ENCODE data around the gene C6orf62.

C6orf62 gene

DNA sequence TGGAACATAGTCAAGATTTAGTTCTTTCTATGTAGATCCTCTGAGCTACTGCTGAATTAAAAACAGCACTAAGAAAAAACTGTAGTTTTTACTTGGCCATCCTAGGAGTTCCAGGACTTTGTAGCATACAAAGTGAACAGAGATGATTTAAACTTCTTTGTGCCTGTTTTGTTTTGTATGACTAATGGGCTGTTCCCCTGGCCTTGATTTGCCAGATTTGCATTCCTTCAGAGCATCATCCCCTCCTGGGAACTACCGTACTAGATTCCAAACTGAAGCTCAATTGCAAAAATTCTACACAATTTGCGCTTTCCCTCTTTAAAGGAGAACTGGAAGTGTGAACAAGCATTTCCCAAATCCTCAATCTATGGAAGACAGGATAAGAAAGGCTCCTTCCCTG lies 29.0 kb downstream of the C6orf62 start:
- Histone ChIP-seq H3K9me3 (ENCODE audit: insufficient read depth, low read length) (no peaks in the 10 kb centered on the region), H2AFZ (ENCODE audit: low read depth, low read length) (no peak overlapping the region), H3K79me2 (ENCODE audit: low read length) (no peaks in the 10 kb centered on the region), H4K20me1 (ENCODE audit: insufficient read depth, low read length) (no peaks in the 10 kb centered on the region), H3K27me3 (ENCODE audit: low read depth, low read length) (no peaks in the 10 kb centered on the region), H3K4me3 (ENCODE audit: low read length) (no peak overlapping the region), H3K4me2 (ENCODE audit: low read length) (no peak overlapping the region), H3K27ac (ENCODE audit: low read length) (no peak overlapping the region), H3K9ac (ENCODE audit: low read length) (no peak overlapping the region), H3K4me1 (ENCODE audit: low read length) (peaks cover 5% of the 10 kb centered on the region; the same call in 1 of the 2 replicates), H3K36me3 (replicated peaks; ENCODE audit: low read depth, low read length) (no peaks in the 10 kb centered on the region)
- TF ChIP-seq, protein P1, sequence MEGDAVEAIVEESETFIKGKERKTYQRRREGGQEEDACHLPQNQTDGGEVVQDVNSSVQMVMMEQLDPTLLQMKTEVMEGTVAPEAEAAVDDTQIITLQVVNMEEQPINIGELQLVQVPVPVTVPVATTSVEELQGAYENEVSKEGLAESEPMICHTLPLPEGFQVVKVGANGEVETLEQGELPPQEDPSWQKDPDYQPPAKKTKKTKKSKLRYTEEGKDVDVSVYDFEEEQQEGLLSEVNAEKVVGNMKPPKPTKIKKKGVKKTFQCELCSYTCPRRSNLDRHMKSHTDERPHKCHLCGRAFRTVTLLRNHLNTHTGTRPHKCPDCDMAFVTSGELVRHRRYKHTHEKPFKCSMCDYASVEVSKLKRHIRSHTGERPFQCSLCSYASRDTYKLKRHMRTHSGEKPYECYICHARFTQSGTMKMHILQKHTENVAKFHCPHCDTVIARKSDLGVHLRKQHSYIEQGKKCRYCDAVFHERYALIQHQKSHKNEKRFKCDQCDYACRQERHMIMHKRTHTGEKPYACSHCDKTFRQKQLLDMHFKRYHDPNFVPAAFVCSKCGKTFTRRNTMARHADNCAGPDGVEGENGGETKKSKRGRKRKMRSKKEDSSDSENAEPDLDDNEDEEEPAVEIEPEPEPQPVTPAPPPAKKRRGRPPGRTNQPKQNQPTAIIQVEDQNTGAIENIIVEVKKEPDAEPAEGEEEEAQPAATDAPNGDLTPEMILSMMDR (IDR thresholded peaks at IDR 0.05; ENCODE audit: low read depth, low read length): no peak
- TF ChIP-seq EZH2phosphoT487 (IDR thresholded peaks at IDR 0.05; ENCODE audit: low read depth): no peak

DNA sequence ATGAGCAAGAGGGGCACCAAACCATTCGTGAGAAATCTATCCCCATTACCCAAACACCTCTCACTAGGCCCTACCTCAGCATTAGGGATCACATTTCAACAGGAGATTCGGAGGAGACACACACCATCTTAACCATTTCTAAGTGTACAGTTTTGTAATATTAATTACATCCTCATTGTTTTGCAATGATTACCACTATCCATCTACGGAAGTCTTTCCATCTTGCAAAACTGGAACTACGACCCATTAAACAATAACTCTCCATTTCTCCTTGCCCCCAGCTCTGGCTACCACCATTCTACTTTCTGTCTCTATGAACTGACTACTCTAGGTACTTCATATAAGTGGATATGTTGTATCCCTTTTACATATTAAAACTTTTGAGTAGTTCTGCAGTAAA lies 32.0 kb downstream of the C6orf62 start:
- Histone ChIP-seq H2AFZ (ENCODE audit: low read depth, low read length) (no peak overlapping the region), H3K4me3 (ENCODE audit: low read length) (no peak overlapping the region)
- TF ChIP-seq, protein P1 (IDR thresholded peaks at IDR 0.05; ENCODE audit: low read depth, low read length): no peak
- TF ChIP-seq EZH2phosphoT487 (IDR thresholded peaks at IDR 0.05; ENCODE audit: low read depth): no peak

GRCh38 chr6:24686408-24686807 lies 32.5 kb downstream of the C6orf62 start:
- no peak overlapping the region for H2AFZ ChIP-seq (ENCODE audit: low read depth, low read length)
- H3K36me3 ChIP-seq (replicated peaks; ENCODE audit: low read depth, low read length): no peaks in the 10 kb centered on the region
- no peaks in the 10 kb centered on the region for H3K9me3 ChIP-seq (ENCODE audit: insufficient read depth, low read length)
- no peak overlapping the region for H3K4me2 ChIP-seq (ENCODE audit: low read length)
- no peak overlapping the region for H3K27ac ChIP-seq (ENCODE audit: low read length)
- H3K79me2 ChIP-seq (ENCODE audit: low read length): no peaks in the 10 kb centered on the region
- TF ChIP-seq, protein P1 (IDR thresholded peaks at IDR 0.05; ENCODE audit: low read depth, low read length): no peak
- no peak for TF ChIP-seq EZH2phosphoT487 (IDR thresholded peaks at IDR 0.05; ENCODE audit: low read depth)
- no peaks in the 10 kb centered on the region for H3K4me1 ChIP-seq (ENCODE audit: low read length)
- H3K4me3 ChIP-seq (ENCODE audit: low read length): no peak overlapping the region
- no peaks in the 10 kb centered on the region for H4K20me1 ChIP-seq (ENCODE audit: insufficient read depth, low read length)
- no peak overlapping the region for H3K9ac ChIP-seq (ENCODE audit: low read length)
- H3K27me3 ChIP-seq (ENCODE audit: low read depth, low read length): no peaks in the 10 kb centered on the region

More for the DNA sequence above, 32.0 kb downstream of the C6orf62 start:
- no peaks in the 10 kb centered on the region for H3K27me3 ChIP-seq (ENCODE audit: low read depth, low read length)
- no peaks in the 10 kb centered on the region for H3K36me3 ChIP-seq (replicated peaks; ENCODE audit: low read depth, low read length)
- H3K79me2 ChIP-seq (ENCODE audit: low read length): no peaks in the 10 kb centered on the region
- no peaks in the 10 kb centered on the region for H4K20me1 ChIP-seq (ENCODE audit: insufficient read depth, low read length)
- no peaks in the 10 kb centered on the region for H3K4me1 ChIP-seq (ENCODE audit: low read length)
- no peak overlapping the region for H3K4me2 ChIP-seq (ENCODE audit: low read length)
- no peaks in the 10 kb centered on the region for H3K9me3 ChIP-seq (ENCODE audit: insufficient read depth, low read length)
- H3K27ac ChIP-seq (ENCODE audit: low read length): no peak overlapping the region
- no peak overlapping the region for H3K9ac ChIP-seq (ENCODE audit: low read length)

GRCh38 chr6:24683297-24684296 lies 35.4 kb downstream of the C6orf62 start:
- no peaks in the 10 kb centered on the region for H4K20me1 ChIP-seq (ENCODE audit: insufficient read depth, low read length)
- no peaks in the 10 kb centered on the region for H3K4me1 ChIP-seq (ENCODE audit: low read length)
- no peak overlapping the region for H3K4me3 ChIP-seq (ENCODE audit: low read length)
- H3K36me3 ChIP-seq (replicated peaks; ENCODE audit: low read depth, low read length): no peaks in the 10 kb centered on the region
- H3K4me2 ChIP-seq (ENCODE audit: low read length): no peak overlapping the region
- H2AFZ ChIP-seq (ENCODE audit: low read depth, low read length): no peak overlapping the region
- H3K79me2 ChIP-seq (ENCODE audit: low read length): no peaks in the 10 kb centered on the region
- no peak overlapping the region for H3K9ac ChIP-seq (ENCODE audit: low read length)
- H3K27me3 ChIP-seq (ENCODE audit: low read depth, low read length): no peaks in the 10 kb centered on the region
- H3K9me3 ChIP-seq (ENCODE audit: insufficient read depth, low read length): no peaks in the 10 kb centered on the region
- no peak for TF ChIP-seq EZH2phosphoT487 (IDR thresholded peaks at IDR 0.05; ENCODE audit: low read depth)
- TF ChIP-seq, protein P1 (IDR thresholded peaks at IDR 0.05; ENCODE audit: low read depth, low read length): no peak
- no peak overlapping the region for H3K27ac ChIP-seq (ENCODE audit: low read length)
